Ureter (tissue), 1 donor: ENCODE results near the gene TP53BP2. TPM values are rescaled to one million over a fixed set of nuclear protein-coding genes. Genes with fewer than 3 reads are reported as not detected.

ENCODE experiments used
- DNase-seq: peaks from one replicate; pipeline ENCODE4 v3.0.0-alpha.2; 2020; ENCODE audit warnings: low spot score
- total RNA-seq: library from RNA; stranded (reverse); gene quantifications from one replicate; pipeline ENCODE4 v1.2.4, GENCODE V29; 2023
- donor health status: DM: yes; HTN: yes; CAD: no.

Gene TP53BP2
- total RNA-seq, 1 donor from 2014 or later = 34.6 TPM

DNA sequence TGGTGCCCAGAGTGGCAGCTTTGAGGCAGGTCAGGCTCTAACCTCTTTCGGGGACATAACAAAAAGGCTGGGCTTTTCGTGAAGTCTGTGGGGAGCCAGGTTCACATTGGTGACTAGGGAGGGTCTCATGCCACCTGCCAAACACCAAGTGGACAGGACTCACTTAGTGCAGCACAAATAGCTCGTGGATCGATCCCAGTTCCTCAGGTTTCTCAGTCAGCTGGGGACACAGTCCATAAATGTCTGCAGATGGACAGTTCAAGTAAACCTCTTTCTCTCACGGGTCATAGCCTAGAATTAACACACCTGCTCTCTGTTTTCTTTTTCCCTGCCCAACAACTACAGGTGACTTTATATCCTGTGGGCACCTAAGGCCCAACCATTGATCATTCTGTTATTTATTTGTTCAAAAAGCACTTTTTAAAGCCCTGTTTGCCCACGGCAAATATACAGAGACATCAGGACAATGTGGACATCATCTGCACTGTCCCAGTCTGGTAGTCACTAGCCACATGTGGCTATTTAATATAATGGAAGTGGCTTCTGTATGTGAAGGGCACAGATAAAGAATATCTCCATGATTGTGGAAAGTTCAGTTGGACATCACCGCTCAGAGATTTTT, 79.9 kb downstream of the TP53BP2 start:
- DNase-seq = no peak

DNA sequence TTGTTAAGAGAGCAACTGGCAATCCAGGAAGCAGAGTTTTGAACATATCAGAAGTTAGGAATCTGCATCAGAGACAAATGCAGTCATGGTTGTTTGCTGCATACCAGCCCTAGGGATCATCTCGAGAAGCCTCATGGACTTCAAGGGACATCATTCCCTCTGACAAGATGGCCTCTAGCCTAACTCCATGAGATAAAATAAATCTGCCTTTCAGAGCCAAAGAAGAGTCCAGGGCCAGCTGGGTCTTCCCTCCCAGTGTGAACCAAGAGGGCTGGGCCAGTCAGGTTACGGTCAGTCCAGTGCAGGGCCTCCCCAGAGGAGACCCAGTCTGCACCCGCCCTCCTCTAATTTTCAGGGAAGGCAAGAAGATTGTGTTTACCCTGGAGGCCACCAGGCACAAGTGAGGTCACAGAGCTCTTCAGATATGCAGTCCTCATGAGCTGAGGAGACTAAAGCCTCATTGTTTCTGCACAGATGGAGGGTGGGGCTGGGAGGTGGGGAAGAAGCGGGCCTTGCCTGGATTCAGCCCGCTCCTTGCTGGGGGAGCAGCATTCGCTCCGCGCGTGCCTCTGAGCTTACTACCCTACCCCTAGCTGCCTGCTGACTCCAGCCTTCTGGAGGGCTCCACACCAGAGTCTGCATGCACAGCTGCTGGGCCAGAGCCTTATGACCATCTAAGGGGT, 80.6 kb downstream of the TP53BP2 start:
- DNase-seq = no peak

DNA sequence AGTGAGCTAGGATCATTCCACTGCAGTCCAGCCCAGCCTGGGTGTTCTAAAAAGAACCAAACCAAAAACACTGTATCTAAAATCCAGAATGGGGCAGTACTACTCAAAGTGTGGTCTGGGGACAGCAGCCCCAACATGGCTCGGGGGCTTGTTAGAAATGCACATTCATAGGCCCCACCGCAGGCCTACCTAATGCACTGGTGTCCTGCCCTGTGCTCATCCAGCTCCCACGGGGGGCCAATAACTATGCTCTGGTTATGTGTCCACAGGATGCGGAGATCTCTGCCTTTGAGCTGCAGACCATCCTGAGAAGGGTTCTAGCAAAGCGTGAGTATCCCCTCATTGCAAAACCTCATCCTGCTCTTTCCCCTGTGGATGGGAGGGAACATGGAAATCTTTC, 81.9 kb downstream of the TP53BP2 start:
- no peak for DNase-seq

DNA sequence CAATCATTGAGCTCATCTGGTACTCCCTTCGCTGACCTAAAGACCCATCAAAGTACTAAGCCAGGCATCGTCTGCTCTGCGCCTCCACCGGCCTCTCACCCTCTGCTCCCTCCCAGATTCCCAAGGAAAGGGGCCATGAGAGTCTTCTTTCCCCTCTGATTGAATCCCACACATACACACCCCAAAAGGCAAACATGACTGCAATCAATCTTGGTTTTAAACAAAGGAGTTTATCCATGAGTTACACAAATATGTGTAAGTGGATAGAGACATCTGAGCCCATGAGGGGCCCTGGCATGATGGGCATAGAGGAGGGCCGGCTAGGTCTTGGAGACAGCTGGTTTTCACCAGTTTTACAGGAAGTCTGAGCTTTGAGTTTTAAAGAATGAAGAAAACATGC, 82.5 kb downstream of the TP53BP2 start:
- DNase-seq = no peak

DNA sequence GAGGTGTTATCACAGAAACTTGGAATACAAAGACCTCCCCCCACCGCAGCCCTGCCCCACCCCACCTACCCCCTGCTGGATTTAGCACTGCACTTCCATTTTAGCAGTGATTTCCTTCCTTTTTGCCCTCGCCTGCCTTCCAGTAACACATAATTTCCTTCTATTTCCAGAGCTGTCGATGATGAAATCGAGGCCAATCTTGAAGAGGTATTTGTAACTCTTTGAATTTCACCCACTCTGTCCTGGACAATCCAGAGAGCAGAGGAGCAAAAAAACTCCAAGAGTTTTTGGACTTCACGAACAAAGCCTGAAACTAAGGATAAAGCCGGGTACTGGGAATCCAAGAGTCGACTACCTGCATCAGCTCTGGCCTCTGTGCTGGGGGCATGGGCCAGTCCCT, 84.3 kb downstream of the TP53BP2 start:
- DNase-seq = no peak

DNA sequence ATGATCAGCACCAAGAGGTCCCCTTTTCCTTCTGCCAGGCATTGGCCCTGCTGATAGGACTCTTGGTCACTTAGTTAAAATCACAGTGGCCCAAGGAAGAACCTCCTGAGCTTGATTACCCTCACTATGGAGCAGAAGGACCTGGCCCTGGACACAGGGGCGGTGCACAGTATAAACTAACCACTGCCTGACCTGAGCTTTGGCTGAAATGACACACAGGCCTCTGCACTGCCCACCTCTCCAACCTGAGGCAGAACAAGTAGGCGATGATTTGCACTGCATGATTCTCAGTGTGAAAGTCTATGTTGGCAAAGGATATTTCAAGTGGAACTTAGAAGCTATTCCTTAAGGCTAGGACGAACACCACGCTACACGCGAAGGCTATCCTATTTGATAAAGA, 84.9 kb downstream of the TP53BP2 start:
- no peak for DNase-seq

DNA sequence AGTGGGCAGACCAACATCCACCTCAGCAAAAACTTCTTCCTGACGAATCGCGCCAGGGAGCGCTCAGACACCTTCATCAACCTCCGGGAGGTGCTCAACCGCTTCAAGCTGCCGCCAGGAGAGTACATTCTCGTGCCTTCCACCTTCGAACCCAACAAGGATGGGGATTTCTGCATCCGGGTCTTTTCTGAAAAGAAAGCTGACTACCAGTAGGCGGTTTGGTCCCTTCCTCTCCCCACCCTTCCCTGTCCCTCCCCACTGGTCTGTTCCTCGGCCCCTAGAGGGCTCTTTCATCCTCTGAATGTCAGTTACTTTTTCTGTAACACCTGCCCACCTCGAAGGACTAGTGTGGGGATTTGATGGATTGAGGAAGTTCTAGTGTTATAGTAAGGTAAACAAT, 86.5 kb downstream of the TP53BP2 start:
- no peak for DNase-seq

DNA sequence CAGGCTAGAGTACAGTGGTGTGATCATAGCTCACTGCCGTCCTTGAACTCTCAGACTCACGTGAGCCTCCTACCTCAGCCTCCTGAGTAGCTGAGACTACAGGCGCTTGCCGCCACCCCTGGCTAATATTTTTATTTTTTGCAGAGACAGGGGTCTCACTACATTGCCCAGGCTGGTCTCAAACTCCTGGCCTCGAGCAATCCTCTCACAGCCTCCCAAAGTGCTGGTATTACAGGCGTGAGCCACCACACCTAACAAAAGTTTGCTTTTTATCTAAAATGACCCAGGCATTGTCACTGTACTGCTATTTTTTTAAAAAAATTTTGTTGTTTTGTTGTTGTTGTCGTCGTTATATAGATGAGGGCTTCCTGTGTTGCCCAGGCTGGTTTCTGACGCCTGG, 87.0 kb downstream of the TP53BP2 start:
- DNase-seq = no peak

DNA sequence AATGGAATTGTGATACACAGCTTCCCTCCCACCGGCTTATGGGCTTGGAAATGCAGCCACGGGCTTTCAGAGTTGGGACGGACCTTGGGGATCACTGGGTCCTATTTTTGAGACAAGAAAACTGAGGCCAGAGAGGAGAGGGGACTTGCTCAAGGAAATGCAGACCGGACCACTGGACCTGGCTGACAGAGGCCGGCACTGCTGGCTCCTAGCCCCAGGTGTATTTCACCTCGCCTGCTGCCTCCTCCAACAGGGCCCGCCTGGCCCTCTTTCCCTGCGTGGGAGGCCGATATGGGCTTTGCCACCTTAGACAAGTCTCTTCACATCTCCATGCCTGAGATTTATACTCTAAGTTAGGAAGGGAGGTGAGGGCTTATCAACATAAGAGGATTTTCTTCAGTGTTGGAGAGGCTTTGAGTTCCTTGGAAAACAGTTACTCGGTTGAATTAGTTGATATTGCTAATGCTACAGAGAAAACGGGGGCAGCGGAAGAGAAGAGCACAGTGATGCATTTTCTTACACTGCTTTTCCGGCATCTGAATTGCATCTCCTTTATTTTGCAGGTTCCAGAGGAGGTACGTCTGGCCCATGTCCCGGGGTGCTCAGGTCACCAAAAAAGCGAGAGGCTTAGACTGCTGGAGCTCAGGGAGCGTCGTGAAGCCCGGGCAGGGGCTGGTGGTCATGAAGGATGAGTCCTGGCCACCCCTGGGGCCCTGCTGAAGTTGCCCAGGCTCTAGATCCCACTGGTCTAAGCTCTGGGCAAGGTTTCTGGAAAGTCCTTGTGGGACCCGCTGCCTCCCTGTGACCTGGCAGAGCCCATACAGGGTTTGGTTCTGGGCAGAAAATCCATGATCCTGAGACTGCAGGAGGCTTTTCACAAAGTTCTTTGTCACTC, 88.7 kb downstream of the TP53BP2 start:
- no peak for DNase-seq

DNA sequence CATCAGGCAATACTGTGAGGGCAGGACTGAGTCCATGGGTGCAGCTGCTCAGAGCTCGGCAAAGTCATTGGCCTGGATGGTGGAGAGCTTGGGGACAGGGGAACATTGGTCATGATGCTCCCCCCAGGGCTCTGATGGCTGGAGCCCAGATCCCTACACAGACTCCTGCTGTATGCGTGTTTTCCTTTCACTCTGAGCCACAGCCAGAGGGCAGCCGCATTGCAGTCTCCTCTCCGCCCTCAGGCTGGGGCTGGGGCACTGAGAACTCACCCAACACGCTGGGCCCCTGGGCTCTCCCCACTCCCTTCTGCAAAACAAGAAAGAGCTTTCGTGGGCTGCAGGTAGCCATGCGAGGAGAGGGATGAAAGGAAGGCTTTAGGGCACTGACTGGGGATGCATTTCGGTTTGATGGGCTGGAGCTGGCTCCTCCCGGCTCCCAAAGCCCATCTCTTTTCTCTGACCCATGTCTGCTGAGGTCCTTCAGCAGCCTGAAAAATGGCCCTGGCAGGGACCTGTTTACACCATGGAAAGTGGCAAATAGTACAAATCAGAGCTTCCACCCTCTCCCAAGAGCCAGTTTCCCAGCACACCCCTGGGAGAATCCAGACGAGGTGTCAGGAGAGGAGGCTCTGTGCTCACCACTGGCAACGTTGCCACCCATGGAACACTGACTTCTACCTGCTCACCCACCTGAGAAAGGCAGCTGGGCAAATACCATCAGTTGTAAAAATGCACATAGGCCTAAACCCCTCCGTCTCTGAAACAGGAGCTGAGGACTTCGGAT, 89.6 kb downstream of the TP53BP2 start:
- no peak for DNase-seq

DNA sequence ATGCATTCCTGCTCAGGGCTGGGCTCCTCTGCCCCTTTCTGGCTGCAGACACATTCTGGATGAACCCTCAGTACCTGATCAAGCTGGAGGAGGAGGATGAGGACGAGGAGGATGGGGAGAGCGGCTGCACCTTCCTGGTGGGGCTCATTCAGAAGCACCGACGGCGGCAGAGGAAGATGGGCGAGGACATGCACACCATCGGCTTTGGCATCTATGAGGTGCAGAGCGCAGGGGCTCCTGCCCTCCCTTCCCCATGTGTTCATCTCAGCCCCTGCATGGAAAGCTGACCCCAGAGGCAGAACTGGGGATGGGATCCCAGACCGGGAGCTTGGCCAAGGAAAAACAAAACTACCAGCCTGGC, 90.3 kb downstream of the TP53BP2 start:
- DNase-seq = no peak

DNA sequence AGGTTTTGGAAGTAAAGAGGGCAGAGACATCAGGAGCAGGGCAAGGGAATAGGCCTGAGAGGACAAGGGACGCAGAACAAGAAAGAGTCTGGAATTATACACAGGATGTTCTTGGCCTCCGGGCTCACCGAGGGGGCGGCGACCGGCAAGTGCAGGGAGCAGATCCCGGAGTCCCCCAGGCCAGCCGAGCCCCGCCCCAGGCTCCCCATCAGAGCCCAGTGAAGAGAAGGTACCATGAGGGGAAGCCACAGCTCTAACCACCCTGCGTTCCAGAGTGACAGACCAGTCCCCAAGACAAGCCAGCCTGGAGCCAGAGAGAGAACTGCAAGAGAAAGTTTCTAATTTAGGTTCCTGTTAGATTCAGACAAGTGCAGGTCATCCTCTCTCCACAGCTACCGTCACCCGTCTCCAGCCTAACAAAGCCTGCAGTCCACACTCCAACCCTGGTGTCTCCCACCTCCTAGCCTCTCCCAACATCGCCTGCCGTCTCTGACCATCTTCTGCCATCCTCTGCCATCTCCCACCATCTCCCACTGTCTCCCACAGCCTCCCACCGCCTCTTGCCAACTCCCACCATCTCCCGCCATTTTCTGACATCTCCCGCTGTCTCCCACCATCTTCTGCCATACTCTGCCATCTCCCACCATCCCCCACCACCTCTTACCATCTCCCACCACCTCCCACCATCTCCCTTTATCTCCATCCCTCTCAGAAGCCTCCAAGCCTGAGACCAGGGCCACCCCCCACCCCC, 90.9 kb downstream of the TP53BP2 start:
- no peak for DNase-seq

DNA sequence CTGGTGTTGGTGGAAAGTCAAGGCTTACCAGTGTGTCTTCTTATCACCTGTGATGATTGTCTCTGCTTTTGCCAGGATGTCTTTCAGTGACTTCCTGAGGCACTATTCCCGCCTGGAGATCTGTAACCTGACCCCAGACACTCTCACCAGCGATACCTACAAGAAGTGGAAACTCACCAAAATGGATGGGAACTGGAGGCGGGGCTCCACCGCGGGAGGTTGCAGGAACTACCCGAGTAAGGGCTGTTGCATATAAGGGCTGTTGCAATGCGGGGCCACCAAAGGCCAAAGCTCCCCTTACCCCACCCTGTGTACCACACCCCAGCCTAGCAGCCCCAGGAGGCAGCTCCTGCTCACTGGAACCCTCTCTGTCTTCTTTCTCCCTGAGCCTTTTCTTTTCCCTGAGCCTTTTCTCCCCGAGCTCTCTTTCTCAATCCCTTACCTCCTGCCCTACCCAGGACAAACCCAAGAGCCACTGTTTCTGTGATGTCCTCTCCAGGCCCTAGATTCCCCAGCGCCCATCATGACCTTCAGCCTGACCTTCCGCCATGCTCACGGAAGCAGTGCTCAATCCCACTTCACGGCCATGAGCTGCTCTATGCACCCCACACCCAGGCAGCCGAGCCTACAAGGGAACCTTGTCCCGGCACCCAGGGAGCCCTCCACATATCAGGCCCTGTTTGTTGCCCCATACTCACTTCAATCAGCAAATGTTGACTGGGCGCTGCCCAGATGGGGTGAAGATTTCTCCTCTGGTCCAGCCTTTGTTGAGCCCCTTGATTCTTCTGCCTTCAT, 92.8 kb downstream of the TP53BP2 start:
- no peak for DNase-seq

DNA sequence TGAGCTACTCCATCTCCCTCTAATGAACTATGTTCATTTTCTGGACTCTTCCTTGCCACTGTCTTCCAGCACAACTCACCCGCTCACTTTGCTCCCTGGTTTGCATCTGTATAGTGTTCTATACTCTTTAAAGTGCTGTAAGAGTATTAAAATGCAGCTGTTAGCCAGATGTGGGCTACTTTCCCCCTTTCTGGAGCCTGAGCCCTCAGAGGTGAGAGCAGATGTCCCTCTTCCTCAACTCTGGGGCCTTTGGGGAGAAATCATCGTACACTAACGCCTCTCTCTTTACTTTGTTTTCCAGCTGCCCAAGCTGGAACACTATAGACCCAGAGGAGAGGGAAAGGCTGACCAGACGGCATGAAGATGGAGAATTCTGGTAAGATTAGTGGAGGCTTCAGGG, 94.1 kb downstream of the TP53BP2 start:
- no peak for DNase-seq

DNA sequence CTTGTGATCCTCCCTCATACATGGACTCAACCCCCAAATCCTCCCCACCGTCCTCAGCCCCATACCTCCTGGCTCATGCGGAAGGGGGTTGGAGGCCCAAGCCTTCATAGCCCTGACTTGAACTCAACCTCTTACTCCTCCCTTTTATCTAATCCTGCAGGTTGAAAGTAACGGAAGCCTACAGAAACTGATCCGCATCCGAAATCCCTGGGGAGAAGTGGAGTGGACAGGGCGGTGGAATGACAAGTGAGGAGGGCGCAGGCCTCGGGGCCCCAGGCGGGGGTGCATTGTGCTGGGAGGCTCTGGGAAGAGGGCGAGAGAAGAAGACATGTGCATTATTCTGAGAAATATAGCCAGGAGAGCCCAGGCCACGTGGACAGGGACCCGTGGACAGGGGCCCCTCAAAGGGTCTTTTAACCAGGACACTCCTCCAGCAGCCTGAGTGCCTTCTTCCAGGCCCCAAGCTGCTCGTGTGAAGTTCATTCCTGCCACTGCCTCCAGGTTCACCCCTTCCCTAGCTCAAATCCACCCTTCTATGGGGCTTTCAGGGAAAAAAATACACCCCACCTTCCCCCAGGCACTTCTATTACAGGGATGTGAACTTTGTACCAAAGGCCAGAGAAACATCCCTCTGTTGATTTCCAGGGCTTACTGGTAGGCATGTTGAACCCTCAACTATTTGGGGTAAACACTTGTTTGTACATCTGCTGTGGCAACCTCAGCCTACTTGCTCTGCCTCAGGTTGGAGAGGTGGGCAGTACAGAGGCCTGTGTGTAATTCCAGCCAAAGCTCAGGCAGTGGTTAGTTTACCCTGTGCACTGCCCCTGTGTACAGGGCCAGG, 94.8 kb downstream of the TP53BP2 start:
- DNase-seq = no peak

DNA sequence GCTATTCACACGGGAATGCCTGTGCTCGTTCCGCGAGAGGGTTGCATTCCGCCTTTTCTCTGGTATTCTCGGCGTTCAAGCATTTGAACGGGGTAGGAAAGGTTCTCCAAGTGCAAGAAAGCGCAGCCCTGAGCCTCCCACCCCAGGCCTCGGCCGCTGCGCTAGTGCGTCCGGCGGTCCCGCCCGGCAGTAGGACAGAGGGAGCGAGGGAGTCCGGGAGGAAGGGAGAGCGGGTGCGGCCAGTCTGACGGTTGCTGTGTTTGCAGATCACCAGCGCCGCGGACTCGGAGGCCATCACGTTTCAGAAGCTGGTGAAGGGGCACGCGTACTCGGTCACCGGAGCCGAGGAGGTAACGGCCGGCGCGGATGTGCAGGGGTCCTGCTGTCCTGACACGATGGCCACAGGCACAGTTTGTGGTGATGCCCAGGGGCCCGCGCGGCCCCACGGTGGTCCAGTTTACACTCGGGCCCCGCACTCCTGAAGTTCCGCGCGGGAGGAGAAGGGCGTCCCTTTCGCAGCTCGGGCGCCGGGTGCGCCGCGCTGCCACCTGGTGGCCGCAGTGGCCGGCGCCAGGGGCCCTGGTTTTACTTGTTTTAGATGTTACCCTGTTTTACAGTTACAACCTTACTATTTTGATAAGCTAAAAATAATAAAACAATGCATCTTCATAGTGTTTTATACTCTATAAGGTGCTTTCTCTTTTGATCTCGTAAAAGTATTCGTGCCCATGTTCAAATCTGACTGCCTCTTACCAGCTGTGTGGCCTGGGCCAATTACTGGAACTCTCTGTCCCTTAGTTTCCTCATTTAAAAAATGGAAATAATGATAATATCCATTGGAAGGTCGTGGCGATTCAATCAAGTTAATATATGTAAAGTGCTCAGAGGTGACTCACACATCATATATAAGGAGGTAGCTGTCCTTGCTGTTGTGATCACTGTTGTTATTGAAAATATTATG, 96.7 kb downstream of the TP53BP2 start:
- DNase-seq = peak; percentile 70

DNA sequence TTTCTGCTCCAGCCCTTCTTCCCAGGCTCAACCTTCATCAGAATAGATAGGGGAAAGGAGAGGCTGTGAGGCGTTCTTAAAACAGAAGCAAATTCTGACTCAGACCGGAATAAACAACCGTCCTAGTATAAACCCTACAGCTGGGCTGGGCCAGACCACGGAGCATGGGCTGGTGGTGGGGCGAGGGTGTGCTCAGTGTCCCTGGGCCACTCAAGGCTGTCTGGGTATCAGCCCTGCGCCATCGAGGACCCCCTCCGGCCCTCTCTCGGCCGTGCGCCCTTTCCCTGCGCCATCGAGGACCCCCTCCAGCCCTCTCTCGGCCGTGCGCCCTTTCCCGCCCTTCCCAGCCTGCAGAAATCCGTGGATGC, 97.4 kb downstream of the TP53BP2 start:
- DNase-seq = no peak

DNA sequence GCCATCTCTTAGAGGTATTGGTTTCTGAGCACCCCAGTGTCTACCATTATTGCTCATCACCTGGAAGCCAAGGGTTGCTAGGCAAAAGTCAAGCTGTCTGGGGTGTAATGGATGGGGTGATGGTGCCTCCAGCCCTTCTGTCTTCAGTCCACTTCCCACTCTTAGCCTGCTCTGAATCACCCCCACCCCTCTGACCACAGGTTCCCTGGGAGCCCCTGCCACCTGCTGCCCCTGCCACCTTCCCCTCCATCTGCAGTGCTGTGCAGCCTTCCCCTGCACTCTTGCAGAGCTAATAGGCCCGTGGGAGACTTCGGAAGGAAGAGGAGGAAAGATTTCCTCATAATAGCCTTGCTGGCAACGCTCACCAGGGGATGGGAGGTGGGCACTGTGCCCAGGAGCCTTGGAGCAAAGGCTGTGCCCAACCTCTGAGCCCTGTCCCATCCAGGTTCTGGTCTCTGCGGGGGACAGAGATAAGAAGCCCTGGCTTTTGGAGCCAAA, 97.9 kb downstream of the TP53BP2 start:
- no peak for DNase-seq
